ENCODE measurements around the gene POLR2J. TPM values are rescaled to one million over a fixed set of nuclear protein-coding genes. Genes with fewer than 3 reads are reported as not detected.
A peak's percentile ranks its signal among the peaks of the same experiment; 100 is the strongest.

POLR2J gene
- total and polyA plus RNA-seq, 7 donors = 9.9 to 190 (median 29.3) TPM

GRCh38 chr7:102472126-102473041 lies 6.3 kb downstream of the POLR2J start:
- Histone ChIP-seq H3K27ac (no peak overlapping the region), H3K36me3 (peaks cover 0 to 49% (median 12%) of the 10 kb centered on the region in 4 donors), H3K27me3 (no peaks in the 10 kb centered on the region), H3K4me1 (no peaks in the 10 kb centered on the region), H3K4me3 (no peak overlapping the region), H3K9me3 (no peaks in the 10 kb centered on the region)
- intact Hi-C loops (cut with DNase I) = no loop called here
- whole genome bisulfite sequencing, 2 donors = 82 to 85% methylated on average over 31 of the region's 31 CpGs
- no peak for TF ChIP-seq POLR2AphosphoS5 (IDR thresholded peaks at IDR 0.05)
- no peak for TF ChIP-seq CTCF (IDR thresholded peaks at IDR 0.05)
- TF ChIP-seq EP300 (IDR thresholded peaks at IDR 0.05) = no peak
- no peak for TF ChIP-seq POLR2A (IDR thresholded peaks at IDR 0.05)
- peak; percentile 61 for DNase-seq

- 85 to 91% methylated on average over 6 of the region's 6 CpGs for WGBS, 2 donors
- intact Hi-C loops (cut with DNase I) = no loop called here
Measured at GRCh38 chr7:102471791-102472125, 7.0 kb downstream of the POLR2J start.

GRCh38 chr7:102469972-102470825 lies 8.5 kb downstream of the POLR2J start:
- intact Hi-C loops (cut with DNase I) = no loop called here

More at GRCh38 chr7:102471791-102472125, 7.0 kb downstream of the POLR2J start:
- Histone ChIP-seq H3K4me3 (no peak overlapping the region), H3K27me3 (no peaks in the 10 kb centered on the region), H3K27ac (no peak overlapping the region), H3K36me3 (peaks cover 0 to 49% (median 12%) of the 10 kb centered on the region in 4 donors), H3K9me3 (no peaks in the 10 kb centered on the region), H3K4me1 (peaks cover 0 to 1% (median 0%) of the 10 kb centered on the region in 4 donors)
- TF ChIP-seq POLR2A (IDR thresholded peaks at IDR 0.05) = no peak
- no peak for TF ChIP-seq POLR2AphosphoS5 (IDR thresholded peaks at IDR 0.05)
- TF ChIP-seq EP300 (IDR thresholded peaks at IDR 0.05) = no peak
- TF ChIP-seq CTCF (IDR thresholded peaks at IDR 0.05) = no peak
- DNase-seq = no peak

More at GRCh38 chr7:102469972-102470825, 8.5 kb downstream of the POLR2J start:
- H3K4me3 ChIP-seq = no peak overlapping the region
- peaks cover 0 to 12% (median 9%) of the 10 kb centered on the region in 4 donors for H3K4me1 ChIP-seq
- peak; percentile 63 for DNase-seq
- no peak overlapping the region for H3K27ac ChIP-seq
- TF ChIP-seq POLR2A (IDR thresholded peaks at IDR 0.05) = no peak
- TF ChIP-seq POLR2AphosphoS5 (IDR thresholded peaks at IDR 0.05) = no peak
- TF ChIP-seq EP300 (IDR thresholded peaks at IDR 0.05) = no peak
- no peak for TF ChIP-seq CTCF (IDR thresholded peaks at IDR 0.05)
- H3K9me3 ChIP-seq = no peaks in the 10 kb centered on the region
- peaks cover 0 to 44% (median 12%) of the 10 kb centered on the region in 4 donors for H3K36me3 ChIP-seq
- WGBS, 2 donors = 34 to 78% methylated on average over 20 of the region's 20 CpGs
- H3K27me3 ChIP-seq = no peaks in the 10 kb centered on the region

All from sigmoid colon (tissue), 7 donors.